ENCODE measurements around the gene HRH1.

Gene HRH1

DNA sequence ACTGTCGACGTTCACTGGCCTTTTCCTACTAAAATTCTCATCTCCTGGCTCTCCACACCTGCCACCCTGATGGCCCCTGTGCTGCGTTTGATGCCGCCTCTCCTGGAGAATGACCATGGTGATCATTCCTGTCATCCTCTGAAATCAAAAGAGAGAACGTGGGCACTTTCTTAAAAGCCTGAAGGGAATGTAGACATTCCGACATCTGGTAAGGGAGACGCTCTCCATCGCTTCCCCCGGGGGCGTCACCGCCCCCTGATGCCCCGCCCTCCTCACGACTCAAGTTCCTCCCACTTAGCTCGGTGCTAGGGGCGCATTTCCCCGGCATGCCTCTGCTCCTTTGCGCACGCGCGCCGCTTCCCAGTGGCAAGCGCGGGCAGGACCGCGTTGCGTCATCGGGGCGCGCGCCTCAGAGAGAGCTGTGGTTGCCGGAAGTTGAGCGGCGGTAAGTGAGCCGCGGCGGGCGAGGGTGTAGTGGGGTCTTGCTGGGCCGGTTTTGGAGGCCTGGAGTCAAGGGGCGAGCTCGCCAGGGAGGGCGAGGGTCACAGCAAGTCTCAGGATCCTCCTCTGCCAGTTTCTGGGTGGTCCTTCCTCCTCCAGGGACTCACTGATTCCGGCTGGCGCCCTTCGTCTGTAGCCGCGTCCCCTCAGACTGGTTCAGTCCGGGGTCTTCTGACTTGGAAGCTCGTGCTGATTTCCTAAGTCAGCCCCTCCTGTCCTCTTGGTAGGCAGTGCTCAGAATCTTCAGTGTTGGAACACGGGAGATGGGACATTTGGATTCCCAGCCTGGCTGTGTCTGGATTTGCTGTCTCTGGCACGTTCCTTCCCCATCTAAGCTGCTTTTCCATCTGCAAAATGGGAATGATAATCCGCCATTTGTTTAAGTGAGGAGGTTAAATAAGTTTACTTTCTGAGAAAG is 118.0 kb downstream of the HRH1 start, which contains the start of gene ATG7 (continued):
- TF ChIP-seq ZNF335 (tag by site-specific recombination; conservative IDR thresholded peaks at IDR 0.05) (peak; percentile 79), SP2 (tag by site-specific recombination; IDR thresholded peaks at IDR 0.05) (peak; percentile 90), WT1 (tag by site-specific recombination; IDR thresholded peaks at IDR 0.05) (peak; percentile 11; the same call in 1 of the 2 replicates), ZBTB8A (tag by site-specific recombination; IDR thresholded peaks at IDR 0.05) (peak; percentile 40; the same call in 1 of the 2 replicates), ZNF76 (tag by site-specific recombination; IDR thresholded peaks at IDR 0.05; ENCODE audit: borderline replicate concordance, low read depth) (peak; percentile 91), ZNF211 (tag by site-specific recombination; IDR thresholded peaks at IDR 0.05; ENCODE audit: low read depth) (no peak), ZNF600 (tag by site-specific recombination; IDR thresholded peaks at IDR 0.05) (0 out of 2 replicates have a peak, but pooled peaks have one; percentile 16), ZFP69B (tag by site-specific recombination; IDR thresholded peaks at IDR 0.05) (0 out of 2 replicates have a peak, but pooled peaks have one; percentile 41), ZNF140 (tag by site-specific recombination; IDR thresholded peaks at IDR 0.05) (no peak), ZXDB (tag by site-specific recombination; IDR thresholded peaks at IDR 0.05) (peak; percentile 82), ZBTB21 (tag by site-specific recombination; IDR thresholded peaks at IDR 0.05) (peak; percentile 91), FEZF1 (tag by site-specific recombination; IDR thresholded peaks at IDR 0.05) (peak; percentile 92), YY1 (tag by site-specific recombination; IDR thresholded peaks at IDR 0.05) (peak; percentile 41; the same call in 1 of the 2 replicates), ZNF623 (tag by site-specific recombination; IDR thresholded peaks at IDR 0.05) (no peak), ZNF843 (tag by site-specific recombination; IDR thresholded peaks at IDR 0.05) (peak; percentile 66), IKZF3 (tag by site-specific recombination; IDR thresholded peaks at IDR 0.05) (no peak), ZNF302 (tag by site-specific recombination; IDR thresholded peaks at IDR 0.05; ENCODE audit: low read depth) (no peak), KLF9 (tag by site-specific recombination; IDR thresholded peaks at IDR 0.05; ENCODE audit: low read depth) (peak; percentile 92), ZNF658 (tag by site-specific recombination; IDR thresholded peaks at IDR 0.05) (no peak), ZNF391 (tag by site-specific recombination; IDR thresholded peaks at IDR 0.05; ENCODE audit: borderline replicate concordance, low read depth) (peak; percentile 40; the same call in 1 of the 2 replicates), ZNF670 (tag by site-specific recombination; IDR thresholded peaks at IDR 0.05; ENCODE audit: low read depth) (no peak)
- TF ChIP-seq, protein P1, sequence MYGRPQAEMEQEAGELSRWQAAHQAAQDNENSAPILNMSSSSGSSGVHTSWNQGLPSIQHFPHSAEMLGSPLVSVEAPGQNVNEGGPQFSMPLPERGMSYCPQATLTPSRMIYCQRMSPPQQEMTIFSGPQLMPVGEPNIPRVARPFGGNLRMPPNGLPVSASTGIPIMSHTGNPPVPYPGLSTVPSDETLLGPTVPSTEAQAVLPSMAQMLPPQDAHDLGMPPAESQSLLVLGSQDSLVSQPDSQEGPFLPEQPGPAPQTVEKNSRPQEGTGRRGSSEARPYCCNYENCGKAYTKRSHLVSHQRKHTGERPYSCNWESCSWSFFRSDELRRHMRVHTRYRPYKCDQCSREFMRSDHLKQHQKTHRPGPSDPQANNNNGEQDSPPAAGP (tag by site-specific recombination; IDR thresholded peaks at IDR 0.05): peak; percentile 68; the same call in 1 of the 2 replicates
- TF ChIP-seq, protein P2, sequence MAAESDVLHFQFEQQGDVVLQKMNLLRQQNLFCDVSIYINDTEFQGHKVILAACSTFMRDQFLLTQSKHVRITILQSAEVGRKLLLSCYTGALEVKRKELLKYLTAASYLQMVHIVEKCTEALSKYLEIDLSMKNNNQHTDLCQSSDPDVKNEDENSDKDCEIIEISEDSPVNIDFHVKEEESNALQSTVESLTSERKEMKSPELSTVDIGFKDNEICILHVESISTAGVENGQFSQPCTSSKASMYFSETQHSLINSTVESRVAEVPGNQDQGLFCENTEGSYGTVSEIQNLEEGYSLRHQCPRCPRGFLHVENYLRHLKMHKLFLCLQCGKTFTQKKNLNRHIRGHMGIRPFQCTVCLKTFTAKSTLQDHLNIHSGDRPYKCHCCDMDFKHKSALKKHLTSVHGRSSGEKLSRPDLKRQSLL (tag by site-specific recombination; IDR thresholded peaks at IDR 0.05): peak; percentile 68; the same call in 1 of the 2 replicates
- TF ChIP-seq, protein P3, sequence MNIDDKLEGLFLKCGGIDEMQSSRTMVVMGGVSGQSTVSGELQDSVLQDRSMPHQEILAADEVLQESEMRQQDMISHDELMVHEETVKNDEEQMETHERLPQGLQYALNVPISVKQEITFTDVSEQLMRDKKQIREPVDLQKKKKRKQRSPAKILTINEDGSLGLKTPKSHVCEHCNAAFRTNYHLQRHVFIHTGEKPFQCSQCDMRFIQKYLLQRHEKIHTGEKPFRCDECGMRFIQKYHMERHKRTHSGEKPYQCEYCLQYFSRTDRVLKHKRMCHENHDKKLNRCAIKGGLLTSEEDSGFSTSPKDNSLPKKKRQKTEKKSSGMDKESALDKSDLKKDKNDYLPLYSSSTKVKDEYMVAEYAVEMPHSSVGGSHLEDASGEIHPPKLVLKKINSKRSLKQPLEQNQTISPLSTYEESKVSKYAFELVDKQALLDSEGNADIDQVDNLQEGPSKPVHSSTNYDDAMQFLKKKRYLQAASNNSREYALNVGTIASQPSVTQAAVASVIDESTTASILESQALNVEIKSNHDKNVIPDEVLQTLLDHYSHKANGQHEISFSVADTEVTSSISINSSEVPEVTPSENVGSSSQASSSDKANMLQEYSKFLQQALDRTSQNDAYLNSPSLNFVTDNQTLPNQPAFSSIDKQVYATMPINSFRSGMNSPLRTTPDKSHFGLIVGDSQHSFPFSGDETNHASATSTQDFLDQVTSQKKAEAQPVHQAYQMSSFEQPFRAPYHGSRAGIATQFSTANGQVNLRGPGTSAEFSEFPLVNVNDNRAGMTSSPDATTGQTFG (tag by site-specific recombination; IDR thresholded peaks at IDR 0.05; ENCODE audit: borderline replicate concordance): no peak
- TF ChIP-seq, protein P4, sequence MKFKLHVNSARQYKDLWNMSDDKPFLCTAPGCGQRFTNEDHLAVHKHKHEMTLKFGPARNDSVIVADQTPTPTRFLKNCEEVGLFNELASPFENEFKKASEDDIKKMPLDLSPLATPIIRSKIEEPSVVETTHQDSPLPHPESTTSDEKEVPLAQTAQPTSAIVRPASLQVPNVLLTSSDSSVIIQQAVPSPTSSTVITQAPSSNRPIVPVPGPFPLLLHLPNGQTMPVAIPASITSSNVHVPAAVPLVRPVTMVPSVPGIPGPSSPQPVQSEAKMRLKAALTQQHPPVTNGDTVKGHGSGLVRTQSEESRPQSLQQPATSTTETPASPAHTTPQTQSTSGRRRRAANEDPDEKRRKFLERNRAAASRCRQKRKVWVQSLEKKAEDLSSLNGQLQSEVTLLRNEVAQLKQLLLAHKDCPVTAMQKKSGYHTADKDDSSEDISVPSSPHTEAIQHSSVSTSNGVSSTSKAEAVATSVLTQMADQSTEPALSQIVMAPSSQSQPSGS (tag by site-specific recombination; IDR thresholded peaks at IDR 0.05; ENCODE audit: low read depth): peak; percentile 91
- TF ChIP-seq, protein P5, sequence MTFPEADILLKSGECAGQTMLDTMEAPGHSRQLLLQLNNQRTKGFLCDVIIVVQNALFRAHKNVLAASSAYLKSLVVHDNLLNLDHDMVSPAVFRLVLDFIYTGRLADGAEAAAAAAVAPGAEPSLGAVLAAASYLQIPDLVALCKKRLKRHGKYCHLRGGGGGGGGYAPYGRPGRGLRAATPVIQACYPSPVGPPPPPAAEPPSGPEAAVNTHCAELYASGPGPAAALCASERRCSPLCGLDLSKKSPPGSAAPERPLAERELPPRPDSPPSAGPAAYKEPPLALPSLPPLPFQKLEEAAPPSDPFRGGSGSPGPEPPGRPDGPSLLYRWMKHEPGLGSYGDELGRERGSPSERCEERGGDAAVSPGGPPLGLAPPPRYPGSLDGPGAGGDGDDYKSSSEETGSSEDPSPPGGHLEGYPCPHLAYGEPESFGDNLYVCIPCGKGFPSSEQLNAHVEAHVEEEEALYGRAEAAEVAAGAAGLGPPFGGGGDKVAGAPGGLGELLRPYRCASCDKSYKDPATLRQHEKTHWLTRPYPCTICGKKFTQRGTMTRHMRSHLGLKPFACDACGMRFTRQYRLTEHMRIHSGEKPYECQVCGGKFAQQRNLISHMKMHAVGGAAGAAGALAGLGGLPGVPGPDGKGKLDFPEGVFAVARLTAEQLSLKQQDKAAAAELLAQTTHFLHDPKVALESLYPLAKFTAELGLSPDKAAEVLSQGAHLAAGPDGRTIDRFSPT (tag by site-specific recombination; IDR thresholded peaks at IDR 0.05): peak; percentile 54; the same call in 1 of the 2 replicates
- TF ChIP-seq, protein P6, sequence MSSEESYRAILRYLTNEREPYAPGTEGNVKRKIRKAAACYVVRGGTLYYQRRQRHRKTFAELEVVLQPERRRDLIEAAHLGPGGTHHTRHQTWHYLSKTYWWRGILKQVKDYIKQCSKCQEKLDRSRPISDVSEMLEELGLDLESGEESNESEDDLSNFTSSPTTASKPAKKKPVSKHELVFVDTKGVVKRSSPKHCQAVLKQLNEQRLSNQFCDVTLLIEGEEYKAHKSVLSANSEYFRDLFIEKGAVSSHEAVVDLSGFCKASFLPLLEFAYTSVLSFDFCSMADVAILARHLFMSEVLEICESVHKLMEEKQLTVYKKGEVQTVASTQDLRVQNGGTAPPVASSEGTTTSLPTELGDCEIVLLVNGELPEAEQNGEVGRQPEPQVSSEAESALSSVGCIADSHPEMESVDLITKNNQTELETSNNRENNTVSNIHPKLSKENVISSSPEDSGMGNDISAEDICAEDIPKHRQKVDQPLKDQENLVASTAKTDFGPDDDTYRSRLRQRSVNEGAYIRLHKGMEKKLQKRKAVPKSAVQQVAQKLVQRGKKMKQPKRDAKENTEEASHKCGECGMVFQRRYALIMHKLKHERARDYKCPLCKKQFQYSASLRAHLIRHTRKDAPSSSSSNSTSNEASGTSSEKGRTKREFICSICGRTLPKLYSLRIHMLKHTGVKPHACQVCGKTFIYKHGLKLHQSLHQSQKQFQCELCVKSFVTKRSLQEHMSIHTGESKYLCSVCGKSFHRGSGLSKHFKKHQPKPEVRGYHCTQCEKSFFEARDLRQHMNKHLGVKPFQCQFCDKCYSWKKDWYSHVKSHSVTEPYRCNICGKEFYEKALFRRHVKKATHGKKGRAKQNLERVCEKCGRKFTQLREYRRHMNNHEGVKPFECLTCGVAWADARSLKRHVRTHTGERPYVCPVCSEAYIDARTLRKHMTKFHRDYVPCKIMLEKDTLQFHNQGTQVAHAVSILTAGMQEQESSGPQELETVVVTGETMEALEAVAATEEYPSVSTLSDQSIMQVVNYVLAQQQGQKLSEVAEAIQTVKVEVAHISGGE (tag by site-specific recombination; conservative IDR thresholded peaks at IDR 0.05; ENCODE audit: low read depth): peak; percentile 77

Measured in HEK293 (cell line).